Retina (tissue), 1 donor: ENCODE data around the gene COLEC12.

Source experiments
- DNase-seq: peaks from one replicate; pipeline ENCODE4 v3.0.0-alpha.2; 2016

The COLEC12 gene

GRCh38 chr18:382423-382984 is 118.0 kb downstream of the COLEC12 start:
- DNase-seq = no peak

GRCh38 chr18:379681-380330 is 120.7 kb downstream of the COLEC12 start:
- DNase-seq = peak; percentile 60

- no peak for DNase-seq
Observed at GRCh38 chr18:378079-378478, 122.4 kb downstream of the COLEC12 start.

GRCh38 chr18:377088-377487 is 123.4 kb downstream of the COLEC12 start:
- DNase-seq = no peak

- DNase-seq = no peak
Observed at GRCh38 chr18:376311-376710, 124.2 kb downstream of the COLEC12 start.

GRCh38 chr18:374721-375168 is 125.8 kb downstream of the COLEC12 start:
- no peak for DNase-seq

- no peak for DNase-seq
Observed at GRCh38 chr18:373780-374179, 126.7 kb downstream of the COLEC12 start.

GRCh38 chr18:371609-371982 is 128.9 kb downstream of the COLEC12 start:
- DNase-seq = no peak

GRCh38 chr18:370751-371608 is 129.5 kb downstream of the COLEC12 start:
- no peak for DNase-seq

- DNase-seq = no peak
Observed at GRCh38 chr18:369224-370015, 131.1 kb downstream of the COLEC12 start.

- no peak for DNase-seq
Observed at GRCh38 chr18:366466-367061, 133.9 kb downstream of the COLEC12 start.

- no peak for DNase-seq
Observed at GRCh38 chr18:365651-366050, 134.8 kb downstream of the COLEC12 start.

- DNase-seq = no peak
Observed at GRCh38 chr18:364256-364826, 136.2 kb downstream of the COLEC12 start.

- no peak for DNase-seq
Observed at GRCh38 chr18:363301-364085, 137.0 kb downstream of the COLEC12 start.

- peak; percentile 47 for DNase-seq
Observed at GRCh38 chr18:362311-363290, 137.9 kb downstream of the COLEC12 start.

- peak; percentile 70 for DNase-seq
Observed at GRCh38 chr18:361941-362310, 138.6 kb downstream of the COLEC12 start.

GRCh38 chr18:361100-361732 is 139.3 kb downstream of the COLEC12 start:
- DNase-seq = no peak

- no peak for DNase-seq
Observed at GRCh38 chr18:360676-361075, 139.8 kb downstream of the COLEC12 start.

- DNase-seq = no peak
Observed at GRCh38 chr18:356778-357177, 143.7 kb downstream of the COLEC12 start.

- no peak for DNase-seq
Observed at GRCh38 chr18:355678-356077, 144.8 kb downstream of the COLEC12 start.
